Trophoblast cell (in vitro differentiated cells and primary cell): Measurements from ENCODE around the gene SHROOM2.
A peak's percentile ranks its signal among the peaks of the same experiment; 100 is the strongest.

Source experiments
- DNase-seq, 2 donors: peaks; one replicate each; pipeline ENCODE4 v3.0.0-alpha.2; 2016
- H2AFZ ChIP-seq: 2 replicates; pipeline ENCODE4 v1.6.1; 2013; ENCODE audit warnings: low read length, moderate library complexity, mild to moderate bottlenecking; ENCODE audit not compliant: insufficient read depth, poor library complexity
- H2AK5ac ChIP-seq: 2 replicates; pipeline ENCODE4 v1.6.1; 2013; ENCODE audit warnings: mild to moderate bottlenecking, low read length
- H2BK120ac ChIP-seq: 2 replicates; pipeline ENCODE4 v1.6.1; 2013; ENCODE audit warnings: low read length, mild to moderate bottlenecking, moderate library complexity; ENCODE audit not compliant: insufficient read depth, poor library complexity
- H2BK12ac ChIP-seq: 2 replicates; pipeline ENCODE4 v1.6.1; 2013; ENCODE audit warnings: mild to moderate bottlenecking, low read length, moderate library complexity
- H2BK5ac ChIP-seq: 2 replicates; pipeline ENCODE4 v1.6.1; 2013; ENCODE audit warnings: low read length, low read depth, moderate library complexity, mild to moderate bottlenecking; ENCODE audit not compliant: poor library complexity
- H3K14ac ChIP-seq: 2 replicates; pipeline ENCODE4 v1.6.1; 2013; ENCODE audit warnings: mild to moderate bottlenecking, low read length
- H3K18ac ChIP-seq: 2 replicates; pipeline ENCODE4 v1.6.1; 2013; ENCODE audit warnings: mild to moderate bottlenecking, low read length
- H3K23ac ChIP-seq: 2 replicates; pipeline ENCODE4 v1.6.1; 2013; ENCODE audit warnings: low read length
- H3K27ac ChIP-seq: 2 replicates; pipeline ENCODE4 v1.5.1; 2013; ENCODE audit warnings: low read depth, mild to moderate bottlenecking, inconsistent platforms, low read length, moderate library complexity
- H3K27me3 ChIP-seq: 2 replicates; pipeline ENCODE4 v1.6.1; 2013; ENCODE audit warnings: inconsistent platforms, mild to moderate bottlenecking, low read length, moderate library complexity; ENCODE audit not compliant: insufficient read depth
- H3K36me3 ChIP-seq, 2 experiments: 1 replicate in 1 of 2; 2 replicates in 1 of 2; pipeline ENCODE4 v1.6.1; 2013; ENCODE audit warnings: low read length in 2 of 2, mild to moderate bottlenecking in 2 of 2, moderate library complexity in 1 of 2; ENCODE audit not compliant: insufficient read depth in 2 of 2, control insufficient read depth in 1 of 2
- H3K4ac ChIP-seq: 2 replicates; pipeline ENCODE4 v1.6.1; 2013; ENCODE audit warnings: low read depth, mild to moderate bottlenecking, low read length, moderate library complexity
- H3K4me1 ChIP-seq, 2 experiments: 1 replicate in 1 of 2; 2 replicates in 1 of 2; pipeline ENCODE4 v1.6.1; 2013; ENCODE audit warnings: low read length in 2 of 2, mild to moderate bottlenecking in 2 of 2, moderate library complexity in 1 of 2; ENCODE audit not compliant: insufficient read depth in 2 of 2, control insufficient read depth in 1 of 2
- H3K4me2 ChIP-seq: 2 replicates; pipeline ENCODE4 v1.6.1; 2013; ENCODE audit warnings: inconsistent platforms, mild to moderate bottlenecking, low read length, moderate library complexity
- H3K4me3 ChIP-seq: 2 replicates; pipeline ENCODE4 v1.5.1; 2013; ENCODE audit warnings: mild to moderate bottlenecking, low read depth, low read length, inconsistent platforms
- H3K79me1 ChIP-seq: one replicate; pipeline ENCODE4 v1.6.1; 2013; ENCODE audit warnings: low read length
- H3K79me2 ChIP-seq: 2 replicates; pipeline ENCODE4 v1.6.1; 2013; ENCODE audit warnings: low read length, mild to moderate bottlenecking; ENCODE audit not compliant: control insufficient read depth, insufficient read depth, poor library complexity
- H3K9ac ChIP-seq: 2 replicates; pipeline ENCODE4 v1.6.1; 2013; ENCODE audit warnings: mild to moderate bottlenecking, low read length
- H3K9me3 ChIP-seq: 2 replicates; pipeline ENCODE4 v1.6.1; 2013; ENCODE audit warnings: low read depth, mild to moderate bottlenecking, control low read depth, inconsistent platforms, low read length; ENCODE audit not compliant: insufficient read depth
- H4K12ac ChIP-seq: 2 replicates; pipeline ENCODE4 v1.6.1; 2013; ENCODE audit warnings: low read depth, mild to moderate bottlenecking, low read length, moderate library complexity
- H4K8ac ChIP-seq: 2 replicates; pipeline ENCODE4 v1.6.1; 2013; ENCODE audit warnings: low read depth, mild to moderate bottlenecking, low read length, moderate library complexity
- H4K91ac ChIP-seq: one replicate; pipeline ENCODE4 v1.6.1; 2013; ENCODE audit warnings: low read depth, mild to moderate bottlenecking, low read length, moderate library complexity
- WGBS: extraction: QIAGEN DNeasy Blood & Tissue Kit; methylation state at CpG from one replicate; pipeline ENCODE4 v1.1.7; 2013; ENCODE audit warnings: missing lambda C conversion rate; ENCODE audit not compliant: insufficient read length, insufficient coverage; ENCODE audit errors: extremely low coverage; 5-methylcytosine and 5-hydroxymethylcytosine counted together

The SHROOM2 gene

GRCh38 chrX:9749146-9749692, 37.0 kb upstream of the SHROOM2 start:
- no peak for DNase-seq
- no peak overlapping the region for H3K4me3 ChIP-seq
- H4K91ac ChIP-seq, result no peak overlapping the region
- H3K9me3 ChIP-seq, result no peaks in the 10 kb centered on the region
- H3K4me1 ChIP-seq, result peaks cover 9 to 14% of the 10 kb centered on the region in 2 experiments
- peaks cover 2% of the 10 kb centered on the region for H3K79me2 ChIP-seq
- no peak overlapping the region for H3K23ac ChIP-seq
- no peak overlapping the region for H3K27ac ChIP-seq
- no peak overlapping the region for H4K8ac ChIP-seq
- H3K27me3 ChIP-seq, result no peaks in the 10 kb centered on the region
- no peak overlapping the region for H2BK12ac ChIP-seq
- no peak overlapping the region for H4K12ac ChIP-seq
- no peak overlapping the region for H2AFZ ChIP-seq
- H3K18ac ChIP-seq, result no peak overlapping the region
- no peak overlapping the region for H2AK5ac ChIP-seq
- H3K36me3 ChIP-seq, result no peaks in the 10 kb centered on the region
- H3K4ac ChIP-seq, result no peak overlapping the region
- H3K14ac ChIP-seq, result no peak overlapping the region
- H3K79me1 ChIP-seq, result peaks cover 12% of the 10 kb centered on the region
- WGBS, result no CpG with 5 or more reads among the region's 11 CpGs
- no peak overlapping the region for H2BK120ac ChIP-seq
- H2BK5ac ChIP-seq, result no peak overlapping the region
- no peak overlapping the region for H3K9ac ChIP-seq
- H3K4me2 ChIP-seq, result no peak overlapping the region

GRCh38 chrX:9757366-9757765, 28.9 kb upstream of the SHROOM2 start:
- H3K23ac ChIP-seq, result no peak overlapping the region

GRCh38 chrX:9758021-9758638, 28.1 kb upstream of the SHROOM2 start:
- H3K27me3 ChIP-seq, result no peaks in the 10 kb centered on the region
- no peak overlapping the region for H3K18ac ChIP-seq
- H3K36me3 ChIP-seq, result no peaks in the 10 kb centered on the region
- no peak overlapping the region for H3K14ac ChIP-seq
- H3K23ac ChIP-seq, result no peak overlapping the region
- H4K12ac ChIP-seq, result no peak overlapping the region
- H4K91ac ChIP-seq, result no peak overlapping the region
- H4K8ac ChIP-seq, result no peak overlapping the region
- DNase-seq, result no peak
- H2BK5ac ChIP-seq, result no peak overlapping the region
- H3K9me3 ChIP-seq, result no peaks in the 10 kb centered on the region
- no peak overlapping the region for H3K4ac ChIP-seq
- no peak overlapping the region for H2AFZ ChIP-seq
- H2AK5ac ChIP-seq, result no peak overlapping the region
- WGBS, result no CpG with 5 or more reads among the region's 4 CpGs
- no peak overlapping the region for H3K4me2 ChIP-seq
- H3K4me3 ChIP-seq, result no peak overlapping the region
- H3K27ac ChIP-seq, result no peak overlapping the region
- H3K4me1 ChIP-seq, result no peaks in the 10 kb centered on the region
- no peaks in the 10 kb centered on the region for H3K79me1 ChIP-seq
- no peak overlapping the region for H2BK12ac ChIP-seq
- H2BK120ac ChIP-seq, result no peak overlapping the region
- no peak overlapping the region for H3K9ac ChIP-seq
- H3K79me2 ChIP-seq, result no peaks in the 10 kb centered on the region

More at GRCh38 chrX:9757366-9757765, 28.9 kb upstream of the SHROOM2 start:
- Histone ChIP-seq H3K27ac (no peak overlapping the region), H3K79me1 (no peaks in the 10 kb centered on the region), H3K4ac (no peak overlapping the region), H4K91ac (no peak overlapping the region), H3K18ac (no peak overlapping the region), H3K4me3 (no peak overlapping the region), H3K27me3 (no peaks in the 10 kb centered on the region), H2AFZ (no peak overlapping the region), H3K9ac (no peak overlapping the region), H2BK120ac (no peak overlapping the region), H3K4me1 (no peaks in the 10 kb centered on the region), H4K8ac (no peak overlapping the region), H4K12ac (no peak overlapping the region), H3K4me2 (no peak overlapping the region), H2AK5ac (no peak overlapping the region), H3K9me3 (no peaks in the 10 kb centered on the region), H2BK5ac (no peak overlapping the region), H3K14ac (no peak overlapping the region), H2BK12ac (no peak overlapping the region), H3K79me2 (no peaks in the 10 kb centered on the region), H3K36me3 (no peaks in the 10 kb centered on the region)
- no CpG with 5 or more reads among the region's 7 CpGs for WGBS
- peak; percentile 57 to 73 for DNase-seq

GRCh38 chrX:9759337-9759736, 26.9 kb upstream of the SHROOM2 start:
- Histone ChIP-seq H4K12ac (no peak overlapping the region), H2AFZ (no peak overlapping the region), H3K27me3 (no peaks in the 10 kb centered on the region), H3K4me1 (no peaks in the 10 kb centered on the region), H3K18ac (no peak overlapping the region), H3K9ac (no peak overlapping the region), H4K8ac (no peak overlapping the region), H3K79me2 (no peaks in the 10 kb centered on the region), H2BK12ac (no peak overlapping the region), H3K27ac (no peak overlapping the region), H2BK5ac (no peak overlapping the region), H3K4ac (no peak overlapping the region), H3K4me3 (no peak overlapping the region), H3K79me1 (no peaks in the 10 kb centered on the region), H4K91ac (no peak overlapping the region), H3K14ac (no peak overlapping the region), H2BK120ac (no peak overlapping the region), H3K23ac (no peak overlapping the region), H3K9me3 (no peaks in the 10 kb centered on the region), H3K36me3 (no peaks in the 10 kb centered on the region), H2AK5ac (no peak overlapping the region), H3K4me2 (no peak overlapping the region)
- DNase-seq, result peak in 1 of 2 donors; percentile 7
- WGBS, result no CpG with 5 or more reads among the region's 8 CpGs
